Chondrocyte (in vitro differentiated cells): ENCODE measurements around the gene HSD3B7. TPM values are rescaled to one million over a fixed set of nuclear protein-coding genes. Genes with fewer than 3 reads are reported as not detected.

Source experiments
- DNase-seq: peaks from one replicate; pipeline ENCODE4 v3.0.0; 2021; ENCODE audit warnings: mixed read lengths, low spot score
- H3K27ac Mint-ChIP-seq: one replicate; pipeline ENCODE4 v1.8.0; 2021; ENCODE audit warnings: mild to moderate bottlenecking, moderate library complexity, mixed read lengths; ENCODE audit not compliant: unreplicated experiment
- H3K27me3 Mint-ChIP-seq: 2 replicates; pipeline ENCODE4 v1.8.0; 2021; ENCODE audit warnings: low read depth, mixed read lengths
- H3K36me3 Mint-ChIP-seq: 2 replicates; pipeline ENCODE4 v1.8.0; 2021; ENCODE audit warnings: low read depth, mixed read lengths
- H3K4me1 Mint-ChIP-seq: 2 replicates; pipeline ENCODE4 v1.8.0; 2021; ENCODE audit warnings: low read depth, mild to moderate bottlenecking, mixed read lengths
- H3K4me3 Mint-ChIP-seq: one replicate; pipeline ENCODE4 v1.8.0; 2021; ENCODE audit warnings: mild to moderate bottlenecking, moderate library complexity, mixed read lengths; ENCODE audit not compliant: unreplicated experiment
- H3K9me3 Mint-ChIP-seq: 2 replicates; pipeline ENCODE4 v1.8.0; 2021; ENCODE audit warnings: low read depth, mixed read lengths
- total RNA-seq: library from RNA; stranded (reverse); gene quantifications from 3 replicates; pipeline ENCODE4 v1.2.1, GENCODE V29; 2021
- TF ChIP-seq, protein P1 (sequence below): fragments of 200-600 bp; sonication (generic); IDR thresholded peaks from 2 replicates; pipeline ENCODE4 v1.5.0; 2021; ENCODE audit warnings: antibody characterized with exemption, mild to moderate bottlenecking, moderate library complexity

Gene HSD3B7
- total RNA-seq, 1 donor from 2014 or later = 12.3 TPM

DNA sequence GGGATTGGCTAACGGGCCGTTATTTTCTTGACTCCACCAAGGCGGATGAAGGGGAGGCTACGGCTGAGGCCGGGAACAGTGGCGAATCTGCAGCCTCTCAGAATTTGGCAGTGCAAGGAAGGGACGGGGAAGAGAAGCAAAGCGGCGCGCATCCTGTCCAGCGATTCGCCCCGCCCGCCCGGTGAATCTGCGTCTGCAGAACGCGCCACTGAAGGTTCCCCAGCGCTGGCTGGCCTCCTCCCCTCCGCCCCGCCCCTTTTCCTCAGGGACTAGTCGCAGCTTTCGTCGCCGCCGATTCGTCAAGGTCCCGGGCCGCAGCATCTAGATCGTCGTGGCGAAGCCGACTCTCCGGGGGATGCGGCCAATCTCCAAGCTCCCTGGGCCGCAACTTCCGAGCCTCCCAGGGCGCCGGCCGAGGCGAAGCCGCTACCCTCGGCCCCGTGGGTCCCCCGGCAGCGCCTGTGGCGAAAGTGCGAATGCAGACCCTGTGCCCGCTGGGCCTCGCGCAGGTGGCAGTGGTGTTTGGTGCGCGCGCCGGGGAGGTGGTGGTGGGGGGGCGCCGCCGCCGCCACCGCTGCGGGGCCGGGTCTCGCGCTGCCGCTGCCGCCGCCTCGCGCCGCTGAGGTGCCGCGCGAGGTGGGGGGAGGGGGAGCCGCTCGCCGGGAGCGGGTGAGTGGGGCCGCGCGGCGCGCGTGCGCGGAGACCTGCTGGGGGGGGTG lies 27.4 kb upstream of the HSD3B7 start, which contains the start of gene SETD1A:
Gene SETD1A (plus strand): TSS at position 299 of the 719 bp plus-strand sequence. CDS start 978 bp downstream, outside the sequence.
- Mint-ChIP-seq H3K9me3 (no peaks in the 10 kb centered on the region), H3K27me3 (no peaks in the 10 kb centered on the region), H3K4me1 (peaks cover 24% of the 10 kb centered on the region), H3K4me3 (peak within 1 kb of the TSS; percentile 92), H3K27ac (peak within 1 kb of the TSS; percentile 99), H3K36me3 (peaks cover 16% of the 10 kb centered on the region)
- TF ChIP-seq, protein P1, sequence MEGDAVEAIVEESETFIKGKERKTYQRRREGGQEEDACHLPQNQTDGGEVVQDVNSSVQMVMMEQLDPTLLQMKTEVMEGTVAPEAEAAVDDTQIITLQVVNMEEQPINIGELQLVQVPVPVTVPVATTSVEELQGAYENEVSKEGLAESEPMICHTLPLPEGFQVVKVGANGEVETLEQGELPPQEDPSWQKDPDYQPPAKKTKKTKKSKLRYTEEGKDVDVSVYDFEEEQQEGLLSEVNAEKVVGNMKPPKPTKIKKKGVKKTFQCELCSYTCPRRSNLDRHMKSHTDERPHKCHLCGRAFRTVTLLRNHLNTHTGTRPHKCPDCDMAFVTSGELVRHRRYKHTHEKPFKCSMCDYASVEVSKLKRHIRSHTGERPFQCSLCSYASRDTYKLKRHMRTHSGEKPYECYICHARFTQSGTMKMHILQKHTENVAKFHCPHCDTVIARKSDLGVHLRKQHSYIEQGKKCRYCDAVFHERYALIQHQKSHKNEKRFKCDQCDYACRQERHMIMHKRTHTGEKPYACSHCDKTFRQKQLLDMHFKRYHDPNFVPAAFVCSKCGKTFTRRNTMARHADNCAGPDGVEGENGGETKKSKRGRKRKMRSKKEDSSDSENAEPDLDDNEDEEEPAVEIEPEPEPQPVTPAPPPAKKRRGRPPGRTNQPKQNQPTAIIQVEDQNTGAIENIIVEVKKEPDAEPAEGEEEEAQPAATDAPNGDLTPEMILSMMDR = no peak
- peak; percentile 99 for DNase-seq

DNA sequence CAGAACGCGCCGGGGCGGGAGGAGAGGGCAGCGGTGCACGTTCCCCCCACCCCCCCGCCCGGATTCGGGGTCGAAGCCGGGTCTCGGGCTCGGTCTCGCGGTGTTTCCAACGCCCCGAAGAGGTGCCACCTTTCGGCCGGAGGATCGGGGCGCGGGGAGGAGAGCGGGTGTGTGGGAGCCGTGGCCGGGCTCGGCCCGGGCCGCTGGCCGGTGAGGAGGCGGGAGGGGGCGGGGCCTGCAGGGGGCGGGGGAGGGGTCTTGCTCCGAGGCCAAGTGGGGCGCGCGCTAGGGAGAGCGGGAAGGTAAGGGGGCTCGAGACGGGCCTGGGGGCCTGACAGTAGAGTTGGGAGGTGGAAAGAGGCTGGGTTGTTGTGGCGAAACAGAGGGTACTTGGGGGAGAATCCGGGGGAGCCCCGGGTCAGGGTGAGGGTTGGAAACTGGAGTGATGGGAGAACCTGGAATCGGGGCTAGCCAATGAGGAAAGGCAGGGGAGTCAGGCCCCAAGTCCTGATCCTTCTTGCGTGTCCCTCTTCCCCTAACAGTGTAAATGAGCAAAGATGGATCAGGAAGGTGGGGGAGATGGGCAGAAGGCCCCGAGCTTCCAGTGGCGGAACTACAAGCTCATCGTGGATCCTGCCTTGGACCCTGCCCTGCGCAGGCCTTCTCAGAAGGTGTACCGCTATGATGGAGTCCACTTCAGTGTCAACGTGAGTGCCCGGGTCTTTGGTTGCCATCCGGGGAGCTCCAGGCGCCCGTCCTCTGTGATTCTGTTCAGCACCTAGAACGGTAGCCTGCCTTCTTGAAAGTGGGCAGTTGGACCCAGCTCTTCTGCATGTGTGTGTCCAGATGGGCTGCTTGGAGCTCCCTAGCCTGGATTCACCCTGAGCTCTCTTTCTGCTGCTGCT lies 26.6 kb upstream of the HSD3B7 start:
- Mint-ChIP-seq H3K4me1 (peaks cover 22% of the 10 kb centered on the region), H3K9me3 (no peaks in the 10 kb centered on the region), H3K27ac (peak overlapping the region; percentile 90), H3K36me3 (peaks cover 22% of the 10 kb centered on the region), H3K4me3 (peak overlapping the region; percentile 88), H3K27me3 (no peaks in the 10 kb centered on the region)
- no peak for DNase-seq
- TF ChIP-seq, protein P1 = peak; percentile 16

DNA sequence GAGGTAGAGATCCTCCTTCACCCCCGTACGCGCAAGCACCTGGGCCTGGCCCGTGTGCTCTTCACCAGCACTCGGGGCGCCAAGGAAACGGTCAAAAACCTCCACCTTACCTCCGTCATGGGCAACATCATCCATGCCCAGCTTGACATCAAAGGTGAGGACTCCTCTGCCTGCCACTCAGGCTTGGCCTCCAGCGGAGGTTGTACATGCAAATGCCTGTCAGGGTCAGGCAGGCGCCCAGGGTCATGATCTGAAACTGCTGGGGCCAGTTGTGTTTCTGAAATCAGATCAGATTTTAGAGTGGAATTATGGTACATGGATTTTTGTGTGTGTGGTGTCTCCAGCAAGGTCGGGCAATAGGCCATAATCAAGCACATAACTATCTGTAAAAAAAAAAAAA lies 23.6 kb upstream of the HSD3B7 start:
- Mint-ChIP-seq H3K27ac (no peak overlapping the region), H3K4me1 (peaks cover 15% of the 10 kb centered on the region), H3K9me3 (no peaks in the 10 kb centered on the region), H3K36me3 (peaks cover 36% of the 10 kb centered on the region), H3K27me3 (no peaks in the 10 kb centered on the region), H3K4me3 (no peak overlapping the region)
- DNase-seq = no peak
- TF ChIP-seq, protein P1 = no peak

DNA sequence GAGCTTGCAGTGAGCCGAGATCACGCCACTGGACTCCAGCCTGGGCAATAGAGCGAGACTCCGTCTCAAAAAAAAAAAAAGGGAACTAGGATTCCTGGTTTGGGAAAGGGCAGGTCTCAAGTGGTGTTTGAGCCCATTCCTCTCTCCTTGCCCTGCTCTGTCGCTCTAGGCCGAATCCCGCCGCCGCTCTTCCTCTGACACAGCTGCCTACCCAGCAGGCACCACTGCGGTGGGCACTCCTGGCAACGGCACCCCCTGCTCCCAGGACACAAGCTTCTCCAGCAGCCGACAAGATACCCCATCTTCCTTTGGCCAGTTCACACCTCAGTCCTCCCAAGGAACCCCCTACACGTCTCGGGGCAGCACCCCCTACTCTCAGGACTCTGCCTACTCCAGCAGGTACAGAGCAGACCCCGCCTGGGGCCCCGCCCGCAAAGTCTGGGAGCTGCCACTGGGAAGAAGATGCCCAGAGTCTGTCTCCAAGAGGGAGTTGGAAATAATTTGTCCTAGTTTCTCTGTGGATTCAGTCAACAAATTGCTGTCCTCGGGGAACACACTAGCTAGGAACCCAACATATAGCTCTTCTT lies 21.0 kb upstream of the HSD3B7 start:
- Mint-ChIP-seq H3K4me3 (no peak overlapping the region), H3K4me1 (peaks cover 7% of the 10 kb centered on the region), H3K27me3 (no peaks in the 10 kb centered on the region), H3K27ac (no peak overlapping the region), H3K36me3 (peaks cover 51% of the 10 kb centered on the region), H3K9me3 (no peaks in the 10 kb centered on the region)
- TF ChIP-seq, protein P1 = no peak
- DNase-seq = no peak
